ENCODE data around the gene CELSR1.
A peak's percentile ranks its signal among the peaks of the same experiment; 100 is the strongest.

CELSR1 gene

DNA sequence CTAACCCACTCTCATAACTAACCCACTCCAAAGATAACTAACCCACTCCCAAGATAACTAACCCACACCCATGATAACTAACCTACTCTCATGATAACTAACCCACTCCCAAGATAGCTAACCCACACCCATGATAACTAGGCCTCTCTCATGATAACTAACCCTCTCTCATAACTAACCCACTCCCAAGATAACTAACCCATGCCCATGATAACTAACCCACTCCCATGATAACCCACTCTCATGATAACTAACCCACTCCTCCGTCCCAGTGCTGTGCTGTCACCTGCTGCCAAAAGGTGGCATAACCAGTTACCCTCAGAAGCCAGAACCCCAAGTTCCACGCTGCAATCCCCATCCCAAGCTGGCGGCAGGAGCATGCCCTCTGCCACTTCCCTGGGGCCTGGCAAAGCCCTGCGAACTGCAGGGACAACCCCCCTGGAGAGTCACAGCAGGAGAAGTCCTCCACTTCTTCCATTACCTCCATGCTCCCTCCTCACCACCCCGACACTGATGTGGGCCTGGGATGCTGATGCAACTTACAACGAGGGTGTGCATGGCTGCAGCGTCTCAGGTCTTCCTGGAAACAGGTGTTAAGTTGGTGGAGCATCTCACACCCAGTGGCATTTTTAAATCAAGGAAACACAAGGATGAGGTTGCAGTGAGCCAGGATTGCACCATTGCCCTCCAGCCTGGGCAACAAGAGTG is 30.8 kb upstream of the CELSR1 start:
- no peaks in the 10 kb centered on the region for H3K36me3 Mint-ChIP-seq (ENCODE audit: low read depth)
- peaks cover 24% of the 10 kb centered on the region for H3K27me3 Mint-ChIP-seq (ENCODE audit: low read depth, poor library complexity)
- no peak overlapping the region for H3K27ac Mint-ChIP-seq
- no peak for DNase-seq
- H3K4me3 Mint-ChIP-seq = no peak overlapping the region
- TF ChIP-seq, protein P1, sequence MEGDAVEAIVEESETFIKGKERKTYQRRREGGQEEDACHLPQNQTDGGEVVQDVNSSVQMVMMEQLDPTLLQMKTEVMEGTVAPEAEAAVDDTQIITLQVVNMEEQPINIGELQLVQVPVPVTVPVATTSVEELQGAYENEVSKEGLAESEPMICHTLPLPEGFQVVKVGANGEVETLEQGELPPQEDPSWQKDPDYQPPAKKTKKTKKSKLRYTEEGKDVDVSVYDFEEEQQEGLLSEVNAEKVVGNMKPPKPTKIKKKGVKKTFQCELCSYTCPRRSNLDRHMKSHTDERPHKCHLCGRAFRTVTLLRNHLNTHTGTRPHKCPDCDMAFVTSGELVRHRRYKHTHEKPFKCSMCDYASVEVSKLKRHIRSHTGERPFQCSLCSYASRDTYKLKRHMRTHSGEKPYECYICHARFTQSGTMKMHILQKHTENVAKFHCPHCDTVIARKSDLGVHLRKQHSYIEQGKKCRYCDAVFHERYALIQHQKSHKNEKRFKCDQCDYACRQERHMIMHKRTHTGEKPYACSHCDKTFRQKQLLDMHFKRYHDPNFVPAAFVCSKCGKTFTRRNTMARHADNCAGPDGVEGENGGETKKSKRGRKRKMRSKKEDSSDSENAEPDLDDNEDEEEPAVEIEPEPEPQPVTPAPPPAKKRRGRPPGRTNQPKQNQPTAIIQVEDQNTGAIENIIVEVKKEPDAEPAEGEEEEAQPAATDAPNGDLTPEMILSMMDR (IDR thresholded peaks at IDR 0.05) = no peak
- peaks cover 12% of the 10 kb centered on the region for H3K9me3 Mint-ChIP-seq
- peaks cover 20% of the 10 kb centered on the region for H3K4me1 Mint-ChIP-seq

DNA sequence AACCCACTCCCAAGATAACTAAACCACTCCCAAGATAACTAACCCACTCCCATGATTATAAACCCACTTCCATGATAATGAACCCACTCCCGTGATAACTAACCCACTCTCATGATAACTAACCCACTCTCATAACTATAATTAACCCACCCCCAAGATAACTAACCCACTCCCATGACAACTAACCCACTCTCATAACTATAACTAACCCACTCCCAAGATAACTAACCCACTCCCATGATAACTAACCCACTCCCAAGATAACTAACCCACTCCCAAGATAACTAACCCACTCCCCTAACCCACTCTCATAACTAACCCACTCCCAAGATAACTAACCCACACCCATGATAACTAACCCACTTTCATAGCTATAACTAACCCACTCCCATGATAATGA is 30.1 kb upstream of the CELSR1 start:
- no peak for DNase-seq
- TF ChIP-seq, protein P1 (IDR thresholded peaks at IDR 0.05) = no peak
- Mint-ChIP-seq H3K36me3 (ENCODE audit: low read depth) (no peaks in the 10 kb centered on the region), H3K4me3 (no peak overlapping the region), H3K9me3 (peaks cover 12% of the 10 kb centered on the region), H3K4me1 (peaks cover 21% of the 10 kb centered on the region), H3K27me3 (ENCODE audit: low read depth, poor library complexity) (peaks cover 24% of the 10 kb centered on the region), H3K27ac (no peak overlapping the region)

GRCh38 chr22:46564084-46564714 is 26.8 kb upstream of the CELSR1 start:
- H3K27me3 Mint-ChIP-seq (ENCODE audit: low read depth, poor library complexity) = peaks cover 23% of the 10 kb centered on the region
- DNase-seq = no peak
- H3K4me3 Mint-ChIP-seq = no peak overlapping the region
- no peaks in the 10 kb centered on the region for H3K9me3 Mint-ChIP-seq
- TF ChIP-seq, protein P1 (IDR thresholded peaks at IDR 0.05) = no peak
- H3K27ac Mint-ChIP-seq = no peak overlapping the region
- H3K4me1 Mint-ChIP-seq = peaks cover 25% of the 10 kb centered on the region
- no peaks in the 10 kb centered on the region for H3K36me3 Mint-ChIP-seq (ENCODE audit: low read depth)

DNA sequence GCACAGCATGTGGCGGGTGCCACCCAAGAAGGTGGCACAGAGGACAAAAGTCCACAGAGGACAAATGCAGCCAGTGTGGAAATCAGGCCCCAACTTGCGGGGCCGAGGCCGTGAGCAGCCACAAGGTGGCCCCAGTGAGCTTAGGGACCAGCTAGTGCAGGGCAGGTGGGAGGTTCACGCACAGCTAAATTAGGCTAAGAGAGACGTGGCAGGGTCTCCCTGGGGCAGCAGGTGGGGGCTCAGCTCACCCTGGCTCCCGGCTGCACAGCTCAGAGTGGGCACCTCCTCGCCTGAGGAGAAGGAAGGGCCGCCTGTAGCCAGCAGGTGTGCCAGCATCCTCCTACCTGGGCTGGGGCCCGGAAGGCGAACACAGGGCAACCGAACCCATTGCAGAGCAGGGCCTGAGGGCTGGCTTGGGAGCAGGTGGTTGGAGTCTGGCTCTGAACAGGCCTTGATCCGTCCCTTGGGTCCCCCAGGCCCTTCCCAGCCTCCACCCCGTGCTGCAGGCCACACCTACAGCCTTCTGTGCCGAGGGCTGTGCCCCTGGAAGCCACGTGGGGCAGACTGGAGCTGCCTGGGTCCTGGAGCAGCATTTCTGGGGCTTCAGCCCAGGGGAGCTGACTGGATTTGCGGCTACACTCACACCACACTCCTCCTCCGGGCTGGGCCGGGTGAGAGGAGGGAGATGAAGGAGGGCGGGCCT is 26.1 kb upstream of the CELSR1 start:
- TF ChIP-seq, protein P1 (IDR thresholded peaks at IDR 0.05) = peak; percentile 77
- H3K4me1 Mint-ChIP-seq = peaks cover 25% of the 10 kb centered on the region
- no peak overlapping the region for H3K27ac Mint-ChIP-seq
- peak; percentile 82 for DNase-seq
- H3K27me3 Mint-ChIP-seq (ENCODE audit: low read depth, poor library complexity) = peaks cover 29% of the 10 kb centered on the region
- H3K9me3 Mint-ChIP-seq = no peaks in the 10 kb centered on the region
- no peak overlapping the region for H3K4me3 Mint-ChIP-seq
- no peaks in the 10 kb centered on the region for H3K36me3 Mint-ChIP-seq (ENCODE audit: low read depth)

DNA sequence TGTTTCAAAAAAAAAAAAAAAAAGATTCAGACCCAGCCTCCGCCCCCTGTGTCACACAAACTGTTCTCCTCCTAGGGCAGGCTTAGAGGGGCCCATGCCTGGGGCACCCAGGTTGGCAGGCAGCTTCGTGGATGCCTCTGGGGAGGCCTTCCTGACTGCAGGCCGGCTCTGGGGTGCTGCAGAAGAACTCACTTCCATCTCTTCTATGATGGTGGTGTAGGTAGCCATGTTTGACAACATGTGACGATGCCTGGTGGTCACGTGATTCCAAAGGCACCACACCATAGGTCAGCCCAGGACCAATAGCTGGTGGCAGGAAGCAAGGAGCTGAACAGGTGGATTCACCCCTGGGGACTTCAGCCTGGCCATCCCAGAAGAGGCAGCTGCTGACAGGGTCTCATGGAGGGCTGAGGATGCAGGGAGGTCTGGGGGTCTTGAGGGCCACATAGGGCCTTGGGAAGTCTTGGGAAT is 24.1 kb upstream of the CELSR1 start:
- TF ChIP-seq, protein P1 (IDR thresholded peaks at IDR 0.05) = no peak

More for the DNA sequence above, 24.1 kb upstream of the CELSR1 start:
- peaks cover 42% of the 10 kb centered on the region for H3K27me3 Mint-ChIP-seq (ENCODE audit: low read depth, poor library complexity)
- peak overlapping the region; percentile 59 for H3K4me3 Mint-ChIP-seq
- no peaks in the 10 kb centered on the region for H3K36me3 Mint-ChIP-seq (ENCODE audit: low read depth)
- H3K4me1 Mint-ChIP-seq = peaks cover 25% of the 10 kb centered on the region
- H3K27ac Mint-ChIP-seq = no peak overlapping the region
- no peak for DNase-seq
- H3K9me3 Mint-ChIP-seq = peaks cover 6% of the 10 kb centered on the region
